SH-SY5Y (cell line): ENCODE results near the gene ATG10.

Experiments
- GATA2 ChIP-seq: IDR thresholded peaks from 2 replicates; pipeline ENCODE4 v1.6.1; 2011; ENCODE audit warnings: mild to moderate bottlenecking, low read depth, low read length
- GATA3 ChIP-seq: IDR thresholded peaks from 2 replicates; pipeline ENCODE4 v1.6.1; 2011; ENCODE audit warnings: low read depth, mild to moderate bottlenecking, low read length, moderate library complexity

DNA sequence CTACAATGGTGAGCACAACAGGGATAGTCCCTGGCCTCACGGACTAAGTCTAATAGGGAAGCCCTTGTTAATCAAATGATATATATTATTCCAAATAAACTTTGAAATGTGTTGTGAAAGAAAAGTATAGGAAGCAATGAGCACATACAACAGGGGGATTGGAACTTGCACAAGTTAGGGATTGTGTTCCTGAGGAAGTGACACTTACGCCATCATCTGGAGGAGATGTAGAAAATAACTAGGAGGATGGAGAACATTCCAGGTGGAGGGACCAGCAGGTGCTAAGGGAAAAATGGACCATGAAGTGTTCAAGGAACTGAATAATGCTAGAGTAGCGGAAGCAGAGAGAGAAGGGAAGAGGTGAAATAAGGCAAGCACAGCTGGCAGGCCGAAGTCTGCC is 325.1 kb downstream of the ATG10 start:
- TF ChIP-seq GATA2 (no peak), GATA3 (no peak)
